ENCODE results near the gene ITCH.
"Not testable (repeated sequence)": the region's sequence is repeated elsewhere in the genome, so short reads cannot be mapped to it uniquely, and the experiment has no call there.

The ITCH gene

DNA sequence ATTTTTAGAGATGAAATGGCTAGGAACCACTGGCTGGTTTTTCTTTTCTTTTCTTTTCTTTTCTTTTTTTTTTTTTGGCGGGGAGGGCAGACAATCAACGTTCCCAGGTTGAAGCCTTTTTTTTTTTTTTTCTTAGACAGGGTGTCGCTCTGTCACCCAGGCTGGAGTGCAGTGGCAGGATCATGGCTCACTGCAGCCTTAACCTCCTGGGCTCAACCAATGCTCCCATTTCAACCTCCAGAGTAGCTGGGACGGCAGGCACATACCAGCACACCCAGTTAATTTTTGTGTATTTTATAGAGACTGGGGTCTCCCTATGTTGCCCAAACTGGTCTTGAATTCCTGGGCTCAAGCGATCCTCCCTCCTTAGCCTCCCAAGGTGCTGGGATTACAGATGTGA lies 18.8 kb upstream of the ITCH start:
- no peak for DNase-seq

DNA sequence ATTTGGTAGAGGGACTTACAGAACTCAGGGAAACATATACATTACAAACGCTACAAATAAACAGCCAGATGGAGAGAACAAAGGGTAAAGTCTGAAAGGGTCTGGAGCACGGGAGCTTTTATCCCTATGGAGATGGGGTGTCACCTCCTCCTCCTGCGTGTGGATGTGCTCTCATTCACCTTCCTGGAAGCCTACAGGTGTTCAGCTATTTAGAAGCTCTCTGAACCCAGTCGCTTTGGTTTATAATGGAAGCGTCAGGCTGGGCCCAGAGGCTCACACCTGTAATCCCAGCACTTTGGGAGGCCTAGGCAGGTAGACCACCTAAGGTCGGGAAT lies 17.7 kb upstream of the ITCH start:
- DNase-seq: no peak

DNA sequence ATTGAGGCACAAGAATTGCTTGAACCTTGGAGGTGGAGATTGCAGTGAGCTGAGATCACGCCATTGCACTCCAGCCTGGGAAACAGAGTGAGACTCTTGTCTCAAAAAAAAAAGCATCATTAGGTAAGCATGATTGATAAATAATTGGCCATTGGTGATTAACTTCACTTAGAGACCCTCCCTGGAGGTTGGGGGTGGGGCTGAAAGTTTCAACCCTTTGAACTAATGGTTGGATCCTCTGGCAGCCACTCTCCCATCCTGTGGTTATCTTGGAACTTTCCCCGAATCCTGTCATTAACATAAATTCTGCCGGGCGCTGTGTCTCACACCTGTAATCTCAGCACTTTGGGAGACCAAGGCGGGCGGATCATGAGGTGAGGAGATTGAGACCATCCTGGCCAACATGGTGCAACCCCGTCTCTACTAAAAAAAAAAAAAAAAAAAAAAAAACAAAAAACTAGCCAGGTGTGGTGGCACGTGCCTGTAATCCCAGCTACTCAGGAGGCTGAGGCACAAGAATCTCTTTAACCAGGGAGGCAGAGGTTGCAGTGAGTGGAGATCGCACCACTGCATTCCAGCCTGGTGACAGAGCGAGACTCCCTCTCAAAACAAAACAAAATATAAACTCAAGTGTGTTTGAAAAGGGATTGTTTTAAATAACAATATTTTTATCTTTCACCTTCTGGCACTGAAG lies 17.1 kb upstream of the ITCH start:
- DNase-seq: not testable (repeated sequence)

DNA sequence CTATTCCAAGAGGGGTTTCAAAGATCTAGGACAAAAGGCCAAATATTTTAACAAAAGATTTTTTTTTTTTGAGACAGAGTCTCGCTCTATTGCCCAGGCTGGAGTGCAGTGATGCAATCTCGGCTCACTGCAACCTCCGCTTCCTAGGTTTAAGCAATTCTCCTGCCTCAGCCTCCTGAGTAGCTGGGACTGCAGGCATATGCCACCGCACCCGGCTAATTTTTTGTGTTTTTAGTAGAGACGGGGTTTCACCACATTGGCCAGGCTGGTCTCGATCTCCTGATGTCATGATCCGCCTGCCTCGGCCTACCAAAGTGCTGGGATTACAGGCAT lies 16.6 kb upstream of the ITCH start:
- not testable (repeated sequence) for DNase-seq

DNA sequence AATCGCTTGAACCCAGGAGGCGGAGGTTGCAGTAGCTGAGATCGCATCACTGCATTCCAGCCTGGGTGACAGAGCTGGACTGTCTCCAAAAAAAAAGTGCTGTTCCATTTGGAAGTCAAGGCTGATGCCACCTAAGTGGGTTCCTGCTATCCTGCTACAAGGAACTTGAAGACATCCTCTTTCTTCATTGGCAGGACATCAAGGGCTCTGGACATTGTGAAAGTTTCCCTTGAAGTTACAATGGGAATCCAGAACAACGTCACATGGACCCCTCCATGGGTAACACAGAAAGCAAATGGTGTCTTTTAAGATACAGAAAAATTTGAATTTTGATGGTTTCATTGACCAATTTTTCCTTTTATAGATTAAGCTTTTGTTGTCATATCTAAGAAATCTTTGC lies 15.5 kb upstream of the ITCH start:
- no peak for DNase-seq

DNA sequence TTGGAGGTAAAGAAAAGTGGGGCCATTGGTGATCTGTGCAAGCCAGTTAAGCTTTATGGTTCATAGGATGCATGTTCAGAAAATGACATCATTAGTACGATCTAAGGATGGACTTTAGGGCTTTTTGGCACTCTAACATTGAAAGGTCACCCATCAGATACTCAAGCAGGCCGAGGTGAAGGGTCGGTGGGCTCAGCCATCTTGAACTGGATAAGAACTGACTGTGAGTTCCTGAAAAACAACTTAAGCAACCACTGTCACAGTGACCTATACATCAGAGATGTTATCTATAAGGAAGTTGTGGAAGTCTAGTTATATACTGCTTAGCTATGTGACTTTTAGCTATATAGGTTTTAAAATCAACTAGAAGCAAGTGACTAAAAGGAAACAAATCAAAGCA lies 13.0 kb upstream of the ITCH start:
- DNase-seq: no peak

DNA sequence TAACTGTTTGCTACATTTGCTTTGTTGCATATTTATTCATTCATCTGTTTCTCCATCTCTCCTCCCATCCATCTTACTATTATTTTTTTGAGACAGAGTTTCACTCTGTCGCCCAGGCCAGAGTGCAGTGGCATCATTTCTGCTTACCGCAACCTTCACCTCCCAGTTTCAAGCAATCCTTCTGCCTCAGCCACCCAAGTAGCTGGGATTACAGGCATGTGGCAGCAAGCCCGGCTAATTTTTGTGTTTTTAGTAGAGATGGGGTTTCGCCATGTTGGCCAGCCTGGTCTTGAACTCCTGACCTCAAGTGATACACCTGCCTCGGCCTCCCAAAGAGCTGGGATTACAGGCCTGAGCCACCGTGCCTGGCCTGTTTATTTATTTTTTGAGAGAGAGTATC lies 9.6 kb upstream of the ITCH start:
- not testable (repeated sequence) for DNase-seq

DNA sequence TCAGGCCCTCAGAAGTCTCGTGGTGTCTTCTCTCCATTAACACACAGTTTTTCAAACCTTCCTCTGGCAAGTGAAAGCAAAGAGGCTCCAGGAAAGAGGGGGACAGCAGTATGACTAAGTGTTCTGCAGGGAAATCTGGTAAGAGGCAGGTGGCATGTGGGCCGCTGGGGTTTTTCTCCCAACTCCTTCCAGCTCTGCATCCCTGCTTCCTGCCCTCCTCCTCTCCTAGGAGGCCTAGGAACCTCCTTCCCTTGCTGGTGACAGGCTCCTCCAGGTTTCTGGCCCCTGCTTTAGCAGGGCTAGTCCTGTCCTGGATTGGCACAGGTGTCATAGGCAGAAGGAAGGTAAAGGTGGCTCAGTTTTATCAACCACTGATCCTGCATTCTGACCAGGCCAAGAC lies 7.6 kb upstream of the ITCH start:
- DNase-seq: no peak

DNA sequence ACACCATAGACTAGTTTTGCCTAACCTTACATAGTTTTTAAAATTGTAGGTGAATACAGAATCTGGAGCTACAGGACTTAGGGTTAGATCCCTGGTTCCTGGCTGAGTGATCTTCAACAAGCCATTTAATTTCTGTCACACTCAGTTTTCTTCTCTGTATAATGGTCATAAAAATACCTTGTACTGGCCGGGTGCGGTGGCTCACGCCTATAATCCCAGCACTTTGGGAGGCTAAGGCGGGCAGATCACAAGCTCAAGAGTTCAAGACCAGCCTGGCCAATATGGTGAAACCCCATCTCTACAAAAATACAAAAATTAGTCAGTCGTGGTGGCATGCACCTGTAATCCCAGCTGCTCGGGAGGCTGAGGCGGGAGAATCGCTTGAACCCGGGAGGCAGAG lies 3.3 kb upstream of the ITCH start:
- not testable (repeated sequence) for DNase-seq

DNA sequence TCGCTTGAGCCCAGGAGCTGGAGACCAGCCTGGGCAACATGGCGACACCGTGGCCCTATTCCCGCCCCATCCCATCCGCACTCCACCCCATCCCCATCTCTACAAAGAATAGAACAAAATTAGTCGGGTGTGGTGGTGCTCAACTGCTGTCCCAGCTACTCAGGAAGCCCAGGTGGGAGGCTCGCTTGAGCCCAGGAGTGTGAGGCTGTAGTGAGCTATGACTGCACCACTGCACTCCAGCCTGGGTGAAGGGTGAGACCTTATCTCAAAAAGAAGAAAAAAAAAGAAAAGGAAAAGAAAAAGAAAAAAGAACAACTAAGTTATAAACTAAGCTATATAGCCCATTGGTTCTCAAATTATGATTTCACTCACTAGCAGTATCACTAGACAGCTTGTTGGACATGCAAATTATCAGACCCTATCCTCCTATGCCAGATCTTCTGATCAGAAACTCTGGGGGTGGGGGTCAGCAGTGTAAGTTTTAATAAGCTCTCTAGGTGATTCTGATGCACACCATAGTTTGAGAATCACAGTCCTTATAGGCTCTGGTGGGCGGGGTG lies 491 bp upstream of the ITCH start:
- no peak for DNase-seq

DNA sequence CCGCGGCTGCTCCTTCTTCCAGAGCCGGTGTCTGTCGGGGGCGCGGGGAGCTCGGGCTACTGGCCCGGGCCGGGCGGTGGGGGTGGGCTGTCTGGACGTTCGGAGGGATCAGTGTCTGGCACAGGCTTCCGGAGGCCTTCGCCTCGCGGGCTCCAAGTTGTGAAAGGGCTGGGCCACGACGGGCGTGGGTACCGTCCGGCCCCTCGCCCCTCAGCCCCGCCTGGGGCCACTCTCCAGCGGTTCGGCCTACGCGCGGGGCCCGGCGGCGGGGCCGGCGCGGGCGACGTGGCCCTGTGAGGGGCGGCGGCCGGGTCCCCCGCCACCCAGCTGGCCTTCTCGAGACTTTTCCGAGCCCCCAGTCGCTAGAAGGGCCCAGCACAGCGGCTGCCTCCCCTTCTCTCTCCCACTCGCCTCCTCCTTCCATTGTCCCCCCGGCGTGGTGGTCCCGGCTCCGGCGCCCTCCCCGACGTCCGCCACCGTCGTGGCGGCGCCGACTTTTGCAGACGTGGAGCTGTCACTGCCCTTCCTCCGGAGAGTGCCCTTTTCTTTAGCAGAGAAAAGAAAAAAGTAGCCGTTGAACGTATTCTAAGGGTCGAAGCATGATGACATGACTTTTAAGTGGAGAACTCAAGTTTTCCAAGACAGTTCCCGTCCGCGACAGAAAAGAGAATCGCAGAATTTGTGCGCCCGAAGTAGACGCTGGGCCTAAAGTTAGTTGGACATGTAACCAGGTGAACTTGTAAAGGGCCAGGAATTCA lies 571 bp downstream of the ITCH start:
- DNase-seq: no peak

DNA sequence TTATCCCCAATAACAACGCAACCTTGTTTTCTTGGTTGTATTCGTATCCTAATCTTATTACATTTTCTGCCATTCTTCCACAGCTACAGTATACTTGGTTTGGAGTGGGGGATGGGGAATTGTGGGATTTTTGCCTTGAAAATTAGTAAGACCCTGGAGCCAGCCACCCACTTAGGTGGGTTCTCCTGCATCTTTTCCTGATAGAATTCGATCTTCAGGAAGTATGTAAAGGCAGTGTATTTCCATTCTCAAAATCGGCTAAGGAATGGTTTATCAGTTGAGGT lies 1.1 kb downstream of the ITCH start:
- no peak for DNase-seq

DNA sequence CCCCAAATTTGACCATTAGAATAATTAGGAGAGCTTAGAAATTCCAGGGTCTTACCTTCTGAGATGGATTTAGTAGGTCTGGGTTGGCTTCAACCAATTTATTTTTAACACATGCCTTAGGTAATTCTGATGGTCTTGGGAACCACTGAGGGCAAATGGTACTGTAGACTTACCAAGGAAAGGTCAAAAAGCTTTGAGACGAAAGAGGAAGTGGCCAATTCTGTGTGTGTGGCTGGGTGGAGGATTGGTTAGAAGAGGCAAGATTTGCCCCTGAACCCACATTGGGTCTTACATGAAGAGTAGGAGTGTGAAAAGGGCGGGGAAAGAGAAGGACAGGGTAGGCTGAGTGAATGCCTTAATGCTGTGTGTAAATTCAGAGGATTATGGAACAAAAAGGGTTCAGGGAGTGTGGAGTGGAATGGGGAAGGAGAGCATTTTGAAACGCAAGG lies 2.7 kb downstream of the ITCH start:
- no peak for DNase-seq

DNA sequence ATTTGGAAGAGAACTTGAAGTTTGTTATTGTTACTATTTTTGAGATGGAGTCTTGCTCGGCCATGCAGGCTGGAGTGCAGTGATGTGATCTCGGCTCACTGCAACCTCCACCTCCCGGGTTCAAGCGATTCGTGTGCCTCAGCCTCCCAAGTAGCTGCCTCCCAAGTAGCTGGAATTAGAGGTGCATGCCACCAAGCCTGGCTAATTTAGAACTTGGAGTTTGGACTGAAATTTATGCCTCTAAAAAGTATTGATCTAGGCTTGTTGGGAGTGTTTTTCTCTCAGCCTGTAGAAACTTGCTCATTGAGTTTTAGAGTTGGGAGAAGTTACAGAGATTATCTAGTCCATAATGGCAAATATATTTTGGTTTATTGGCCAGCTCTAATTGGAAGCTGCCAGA lies 4.1 kb downstream of the ITCH start:
- no peak for DNase-seq

DNA sequence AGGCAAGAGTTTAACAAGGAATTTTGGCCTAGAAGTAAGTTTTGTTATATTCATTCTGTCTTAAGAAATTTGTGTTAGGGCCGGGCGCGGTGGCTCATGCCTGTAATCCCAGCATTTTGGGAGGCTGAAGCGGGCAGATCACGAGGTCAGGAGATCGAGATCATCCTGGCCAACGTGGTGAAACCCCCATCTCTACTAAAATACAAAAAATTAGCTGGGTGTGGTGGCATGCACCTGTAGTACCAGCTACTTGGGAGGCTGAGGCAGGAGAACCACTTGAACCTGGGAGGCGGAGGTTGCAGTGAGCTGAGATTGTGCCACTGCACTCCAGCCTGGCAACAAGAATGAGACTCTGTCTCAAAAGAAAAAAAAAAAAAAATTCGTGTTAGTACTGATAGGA lies 4.8 kb downstream of the ITCH start:
- not testable (repeated sequence) for DNase-seq

DNA sequence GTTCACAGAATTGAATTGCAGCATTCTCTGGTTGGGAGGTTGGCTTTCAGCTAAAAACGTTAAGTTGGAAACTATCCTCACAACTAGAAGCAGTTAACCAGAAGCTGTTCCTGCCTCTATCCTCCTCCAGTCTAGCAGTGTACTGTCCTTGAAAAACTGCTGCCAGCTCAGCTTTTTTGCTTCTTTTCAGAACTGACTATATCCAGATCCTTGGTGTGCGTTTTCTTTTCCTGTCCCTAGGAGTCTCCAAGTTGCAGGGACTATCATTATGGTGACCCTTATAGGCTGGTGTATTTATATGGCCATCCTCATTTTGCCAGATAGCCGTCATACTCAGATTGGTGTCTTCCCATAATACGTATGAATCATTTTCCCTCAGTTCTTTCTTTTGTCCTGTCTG lies 5.5 kb downstream of the ITCH start:
- DNase-seq: no peak

DNA sequence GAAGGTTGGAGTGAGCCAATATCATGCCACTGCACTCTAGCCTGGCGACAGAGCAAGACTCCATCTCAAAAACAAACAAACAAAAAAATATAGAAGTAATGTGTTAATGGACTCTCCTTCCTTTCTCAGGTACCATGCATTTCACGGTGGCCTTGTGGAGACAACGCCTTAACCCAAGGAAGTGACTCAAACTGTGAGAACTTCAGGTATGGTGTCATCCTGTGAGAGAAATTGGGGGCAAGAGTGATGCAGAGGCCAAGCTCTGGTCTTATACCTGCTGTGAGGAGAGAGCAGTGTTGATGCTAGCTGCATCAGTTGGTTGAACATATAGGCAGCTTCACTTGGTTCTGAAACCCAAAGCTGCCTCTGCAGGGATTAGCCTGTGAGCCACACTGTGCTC lies 6.2 kb downstream of the ITCH start:
- DNase-seq: no peak

DNA sequence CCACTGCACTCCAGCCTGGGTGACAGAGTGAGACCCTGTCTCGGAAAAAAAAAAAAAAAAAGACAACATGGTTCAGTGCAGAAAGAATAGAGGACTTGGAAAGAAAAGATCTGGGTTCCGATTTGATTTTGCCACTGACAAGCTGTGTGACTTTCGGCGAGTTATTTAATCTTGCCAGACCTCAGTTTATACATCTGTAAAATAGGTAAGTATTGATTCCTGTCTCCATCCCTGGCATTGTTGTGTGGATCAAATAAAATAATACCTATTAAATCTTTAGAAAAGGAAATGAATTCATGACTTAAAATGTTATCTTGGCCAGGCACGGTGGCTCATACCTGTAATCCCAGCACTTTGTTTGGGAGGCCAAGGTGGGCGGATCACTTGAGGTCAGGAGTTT lies 7.0 kb downstream of the ITCH start:
- DNase-seq: no peak

DNA sequence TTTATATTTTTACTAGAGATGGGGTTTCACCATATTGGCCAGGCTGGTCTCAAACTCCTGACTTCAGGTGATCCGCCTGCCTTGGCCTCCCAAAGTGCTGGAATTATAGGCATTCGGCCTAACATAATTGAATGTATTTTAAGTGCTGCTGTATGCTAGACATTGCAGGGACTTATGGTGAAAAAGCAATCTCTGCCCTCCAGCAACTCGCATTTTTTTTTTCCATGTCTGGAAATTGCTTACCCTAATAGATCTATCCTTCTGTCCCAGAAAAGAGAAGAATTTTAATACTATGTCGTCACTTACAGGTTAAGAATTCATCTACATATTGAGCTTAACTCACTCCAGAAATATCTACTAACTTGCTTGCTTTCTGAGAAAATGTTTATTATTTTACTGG lies 10.4 kb downstream of the ITCH start:
- no peak for DNase-seq

DNA sequence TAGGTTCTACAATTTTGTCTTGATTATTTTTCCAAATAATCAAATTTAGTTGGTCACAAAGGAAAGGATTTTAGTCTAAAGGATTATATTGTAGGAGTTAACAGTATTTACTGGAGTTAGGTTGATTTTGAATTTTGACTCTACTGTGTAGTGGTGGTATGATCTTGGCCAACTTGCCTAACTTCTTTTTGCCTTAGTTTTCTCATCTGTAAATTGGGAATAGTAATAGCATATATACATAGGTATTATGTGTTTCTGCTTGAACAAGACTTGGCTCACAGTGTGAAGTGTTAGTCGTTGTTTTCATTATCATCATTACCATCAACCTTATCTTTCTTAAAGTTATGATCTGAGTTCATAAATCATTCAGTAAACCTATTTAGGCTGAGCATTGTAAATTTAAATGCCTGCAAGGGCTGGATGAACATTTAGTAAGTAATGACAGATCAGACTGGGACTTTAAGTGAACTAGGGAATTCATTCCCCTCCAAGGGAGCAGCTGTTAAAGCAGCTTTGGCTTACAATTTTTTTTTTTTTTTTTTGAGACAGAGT lies 11.2 kb downstream of the ITCH start:
- no peak for DNase-seq

DNA sequence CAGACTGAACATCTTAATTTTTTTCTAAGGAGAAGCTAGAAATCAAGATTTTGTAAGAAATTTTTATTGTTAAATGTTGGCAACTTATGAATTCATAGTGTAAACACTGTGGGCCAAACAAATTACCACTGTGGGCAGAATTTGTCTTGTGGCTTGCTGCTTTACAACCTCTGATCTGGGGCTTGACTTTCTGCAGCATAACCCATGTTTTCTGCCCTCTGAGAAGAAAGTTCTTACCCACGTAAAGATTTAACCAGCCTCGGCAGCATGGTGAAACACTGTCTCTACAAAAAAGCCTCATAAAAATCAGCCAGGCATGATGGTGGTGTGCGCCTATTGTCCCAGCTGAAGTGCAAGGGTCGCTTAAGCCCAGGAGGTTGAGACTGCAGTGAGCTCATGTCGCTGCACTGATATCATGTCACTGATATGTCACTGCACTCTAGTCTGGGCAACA lies 12.9 kb downstream of the ITCH start:
- no peak for DNase-seq

DNA sequence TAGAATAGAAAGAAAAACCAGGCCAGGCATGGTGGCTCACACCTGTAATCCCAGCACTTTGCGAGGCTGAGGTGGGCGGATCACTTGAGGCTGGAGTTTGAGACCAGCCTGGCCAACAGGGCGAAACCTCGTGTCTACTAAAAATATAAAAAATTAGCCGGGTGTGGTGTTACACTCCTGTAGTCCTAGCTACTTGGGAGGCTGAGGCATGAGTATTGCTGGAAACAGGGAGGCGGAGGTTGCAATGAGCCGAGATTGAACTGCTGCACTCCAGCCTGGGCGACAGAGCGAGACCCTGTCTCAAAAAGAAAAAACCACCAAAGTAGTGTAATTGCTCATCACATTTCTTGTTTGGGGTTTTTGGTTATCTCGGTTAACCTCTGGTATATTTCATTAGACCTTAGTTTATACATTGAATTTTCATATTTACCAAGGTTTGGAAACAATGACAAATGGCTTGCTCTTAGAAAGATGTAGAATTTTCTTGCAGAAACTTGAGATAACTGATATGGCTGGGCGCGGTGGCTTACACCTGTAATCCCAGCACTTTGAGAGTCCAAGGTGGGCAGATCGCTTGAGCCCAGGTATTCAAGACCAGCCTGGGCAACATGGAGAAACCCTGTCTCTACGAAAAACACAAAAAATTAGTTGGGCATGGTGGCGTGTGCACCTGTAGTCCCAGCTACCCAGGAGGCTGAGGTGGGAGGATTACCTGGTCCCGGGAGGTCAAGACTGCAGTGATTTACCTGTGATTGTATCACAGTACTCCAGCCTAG lies 14.2 kb downstream of the ITCH start:
- DNase-seq: no peak

DNA sequence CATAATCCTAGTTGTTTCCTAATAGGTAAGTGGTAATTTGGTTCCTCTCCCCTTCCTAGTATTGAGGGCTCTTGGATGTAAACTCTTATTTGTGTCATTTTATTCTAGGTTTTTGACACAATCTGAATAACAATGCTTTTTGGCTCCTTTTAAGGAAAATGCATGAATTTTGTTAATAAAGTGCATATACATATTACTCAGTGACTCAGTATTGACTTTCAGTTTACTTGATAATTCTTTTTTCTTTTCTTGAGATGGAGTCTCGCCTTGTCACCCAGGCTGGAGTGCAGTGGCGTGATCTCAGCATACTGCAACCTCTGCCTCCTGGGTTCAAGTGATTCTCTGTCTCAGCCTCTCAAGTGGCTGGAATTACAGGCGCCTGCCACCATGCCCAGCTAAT lies 19.1 kb downstream of the ITCH start:
- no peak for DNase-seq
